Ascending aorta (tissue), 2 donors: ENCODE measurements around the gene BEGAIN. TPM values are rescaled to one million over a fixed set of nuclear protein-coding genes. Genes with fewer than 3 reads are reported as not detected.

ENCODE experiments used
- DNase-seq, 2 donors: peaks; one replicate each; pipeline ENCODE4 v3.0.0-alpha.2; 2019; ENCODE audit warnings: low spot score in 2 of 2
- H3K27ac ChIP-seq, 2 donors: fragments of 200-600 bp; sonication (generic); one replicate each; pipeline ENCODE4 v1.5.1; 2016 to 2017; ENCODE audit warnings: mild to moderate bottlenecking in 1 of 2
- H3K27me3 ChIP-seq: fragments of 200-600 bp; sonication (generic); one replicate; pipeline ENCODE4 v1.5.1; 2017
- H3K36me3 ChIP-seq, 2 donors: fragments of 200-600 bp; sonication (generic); one replicate each; pipeline ENCODE4 v1.5.1; 2016
- H3K4me1 ChIP-seq, 2 donors: fragments of 200-600 bp; sonication (generic); one replicate each; pipeline ENCODE4 v1.5.1; 2016 to 2017; ENCODE audit warnings: mild to moderate bottlenecking in 1 of 2
- H3K4me3 ChIP-seq, 2 donors: fragments of 200-600 bp; sonication (generic); one replicate each; pipeline ENCODE4 v1.5.1; 2016 to 2017; ENCODE audit warnings: mild to moderate bottlenecking in 1 of 2
- H3K9me3 ChIP-seq, 2 donors: fragments of 200-600 bp; sonication (generic); one replicate each; pipeline ENCODE4 v1.5.1; 2016
- CTCF ChIP-seq, 3 experiments: fragments of 200-600 bp in 2 of 3; fragments of 450-650 bp in 1 of 3; sonication (generic) in 2 of 3; IDR thresholded peaks; one replicate each; pipeline ENCODE4 v1.5.1; 2016 to 2019; ENCODE audit warnings: antibody characterized with exemption in 3 of 3, mild to moderate bottlenecking in 1 of 3, moderate library complexity in 1 of 3
- intact Hi-C: fragments of 100-400 bp; cut with DNase I; formaldehyde crosslinking; loops from one replicate; pipeline ENCODE4 v1.15.1; 2023
- total RNA-seq: library from RNA; depleted of rRNA; stranded (reverse); fragments of >200 nt; gene quantifications from one replicate; pipeline ENCODE4 v1.1.0, GENCODE V29; 2016

BEGAIN gene
- total RNA-seq, 1 donor from 2014 or later: 5.9 TPM

- Histone ChIP-seq H3K4me1 (no peaks in the 10 kb centered on the region), H3K9me3 (no peaks in the 10 kb centered on the region), H3K36me3 (peaks cover 0 to 4% of the 10 kb centered on the region in 2 donors), H3K27ac (no peak overlapping the region), H3K4me3 (no peak overlapping the region), H3K27me3 (no peaks in the 10 kb centered on the region)
- intact Hi-C loops: no loop called here
- no peak for DNase-seq
- TF ChIP-seq CTCF (IDR thresholded peaks at IDR 0.05): no peak
Observed at GRCh38 chr14:100500128-100500527, 87.1 kb downstream of the BEGAIN start.

DNA sequence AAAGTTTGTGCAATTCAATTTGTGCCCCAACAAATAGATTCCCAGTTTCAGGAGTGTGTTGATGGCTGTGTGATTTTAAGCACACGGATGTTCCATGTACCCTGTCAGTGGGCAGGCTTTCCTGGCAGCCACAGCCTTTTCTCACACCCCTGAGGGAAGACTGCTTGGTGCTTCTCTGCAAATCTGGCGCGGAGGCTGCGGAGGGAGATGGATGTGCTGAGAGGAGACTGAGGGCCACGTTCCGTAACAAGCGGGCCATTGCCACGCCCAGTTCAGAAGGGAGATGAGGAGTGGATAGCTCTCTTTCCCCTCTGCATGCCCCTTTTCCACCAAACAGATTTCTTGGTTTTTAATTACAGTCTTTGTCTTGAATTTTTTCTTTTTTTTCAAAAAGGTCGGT lies 89.1 kb downstream of the BEGAIN start:
- Histone ChIP-seq H3K27me3 (no peaks in the 10 kb centered on the region), H3K9me3 (no peaks in the 10 kb centered on the region), H3K36me3 (no peaks in the 10 kb centered on the region), H3K27ac (no peak overlapping the region), H3K4me1 (no peaks in the 10 kb centered on the region), H3K4me3 (no peak overlapping the region)
- TF ChIP-seq CTCF (IDR thresholded peaks at IDR 0.05): no peak
- intact Hi-C loops: no loop called here
- DNase-seq: no peak

DNA sequence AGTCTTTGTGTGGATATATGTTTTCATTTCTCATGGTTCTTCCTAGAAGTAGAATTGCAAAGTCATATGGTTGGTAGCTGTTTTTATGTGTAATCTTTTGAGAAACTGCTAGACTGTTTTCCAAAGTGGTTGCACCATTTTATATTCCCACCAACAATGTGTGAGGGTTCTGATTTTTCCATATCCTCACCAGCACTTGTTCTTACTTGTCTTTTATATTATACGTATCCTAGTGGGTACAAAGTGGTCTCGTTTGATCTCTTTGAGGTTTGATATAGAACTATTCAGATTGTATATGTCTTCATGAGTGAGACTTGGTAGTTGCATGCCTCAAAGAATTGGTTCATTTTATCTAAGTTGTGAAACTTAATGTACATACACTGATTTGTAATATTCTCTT lies 91.3 kb downstream of the BEGAIN start:
- Histone ChIP-seq H3K36me3 (no peaks in the 10 kb centered on the region), H3K4me1 (no peaks in the 10 kb centered on the region), H3K4me3 (no peak overlapping the region), H3K27me3 (no peaks in the 10 kb centered on the region), H3K9me3 (no peaks in the 10 kb centered on the region), H3K27ac (no peak overlapping the region)
- no peak for DNase-seq
- intact Hi-C loops: no loop called here
- no peak for TF ChIP-seq CTCF (IDR thresholded peaks at IDR 0.05)

DNA sequence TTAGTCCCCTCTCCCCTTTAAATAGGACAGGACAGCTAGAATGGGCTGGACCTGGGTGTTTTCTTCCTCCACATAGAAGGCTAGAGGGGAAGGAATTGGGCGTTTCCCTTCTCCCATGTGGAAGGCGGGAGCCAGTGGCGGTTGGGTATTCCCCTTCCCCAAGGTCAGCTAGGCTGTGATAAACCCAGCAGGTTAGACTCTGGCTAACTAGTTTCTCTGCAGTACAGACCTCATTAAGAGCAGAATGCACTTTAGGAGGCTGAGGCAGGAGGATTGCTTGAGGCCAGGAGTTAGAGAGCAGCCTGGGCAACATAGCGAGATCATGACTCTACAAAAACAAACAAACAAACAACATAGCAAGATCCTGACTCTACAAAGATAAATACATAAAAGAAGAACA lies 92.6 kb downstream of the BEGAIN start:
- H3K36me3 ChIP-seq: no peaks in the 10 kb centered on the region
- H3K9me3 ChIP-seq: no peaks in the 10 kb centered on the region
- no peak overlapping the region for H3K27ac ChIP-seq
- no peak for DNase-seq
- no peak for TF ChIP-seq CTCF (IDR thresholded peaks at IDR 0.05)
- no peaks in the 10 kb centered on the region for H3K4me1 ChIP-seq
- H3K4me3 ChIP-seq: no peak overlapping the region
- intact Hi-C loops: no loop called here
- H3K27me3 ChIP-seq: no peaks in the 10 kb centered on the region

GRCh38 chr14:100490252-100490651 lies 97.0 kb downstream of the BEGAIN start:
- TF ChIP-seq CTCF (IDR thresholded peaks at IDR 0.05): no peak
- no peak for DNase-seq
- Histone ChIP-seq H3K36me3 (no peaks in the 10 kb centered on the region), H3K9me3 (no peaks in the 10 kb centered on the region), H3K4me3 (no peak overlapping the region), H3K27me3 (no peaks in the 10 kb centered on the region), H3K27ac (no peak overlapping the region), H3K4me1 (no peaks in the 10 kb centered on the region)
- intact Hi-C loops: no loop called here

DNA sequence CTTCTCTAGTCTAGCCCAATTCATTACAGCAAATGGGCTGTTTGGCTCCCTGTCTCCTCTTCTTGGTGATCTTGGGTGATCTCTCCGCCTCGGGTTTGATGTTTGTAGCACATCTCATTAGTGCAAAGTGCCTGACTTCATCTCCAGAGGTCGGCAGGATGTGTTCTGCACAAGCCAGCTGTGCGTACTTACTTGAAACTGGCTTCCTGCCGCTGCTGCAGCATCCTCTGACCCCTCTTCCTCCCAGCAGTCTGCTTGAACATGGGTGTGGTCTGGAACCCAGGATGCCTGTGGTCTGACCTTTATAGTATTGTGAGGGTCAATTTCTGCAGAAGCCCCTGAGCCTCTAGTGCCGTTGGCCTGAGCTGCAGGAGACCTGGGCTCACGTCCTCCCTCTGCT lies 99.2 kb downstream of the BEGAIN start:
- H3K36me3 ChIP-seq: peaks cover 0 to 14% of the 10 kb centered on the region in 2 donors
- H3K9me3 ChIP-seq: no peaks in the 10 kb centered on the region

More for the DNA sequence above, 99.2 kb downstream of the BEGAIN start:
- Histone ChIP-seq H3K27ac (no peak overlapping the region), H3K4me1 (no peaks in the 10 kb centered on the region), H3K4me3 (no peak overlapping the region), H3K27me3 (no peaks in the 10 kb centered on the region)
- no peak for TF ChIP-seq CTCF (IDR thresholded peaks at IDR 0.05)
- intact Hi-C loops: no loop called here
- DNase-seq: no peak
